ENCODE data around the gene PPM1J.

PPM1J gene

DNA sequence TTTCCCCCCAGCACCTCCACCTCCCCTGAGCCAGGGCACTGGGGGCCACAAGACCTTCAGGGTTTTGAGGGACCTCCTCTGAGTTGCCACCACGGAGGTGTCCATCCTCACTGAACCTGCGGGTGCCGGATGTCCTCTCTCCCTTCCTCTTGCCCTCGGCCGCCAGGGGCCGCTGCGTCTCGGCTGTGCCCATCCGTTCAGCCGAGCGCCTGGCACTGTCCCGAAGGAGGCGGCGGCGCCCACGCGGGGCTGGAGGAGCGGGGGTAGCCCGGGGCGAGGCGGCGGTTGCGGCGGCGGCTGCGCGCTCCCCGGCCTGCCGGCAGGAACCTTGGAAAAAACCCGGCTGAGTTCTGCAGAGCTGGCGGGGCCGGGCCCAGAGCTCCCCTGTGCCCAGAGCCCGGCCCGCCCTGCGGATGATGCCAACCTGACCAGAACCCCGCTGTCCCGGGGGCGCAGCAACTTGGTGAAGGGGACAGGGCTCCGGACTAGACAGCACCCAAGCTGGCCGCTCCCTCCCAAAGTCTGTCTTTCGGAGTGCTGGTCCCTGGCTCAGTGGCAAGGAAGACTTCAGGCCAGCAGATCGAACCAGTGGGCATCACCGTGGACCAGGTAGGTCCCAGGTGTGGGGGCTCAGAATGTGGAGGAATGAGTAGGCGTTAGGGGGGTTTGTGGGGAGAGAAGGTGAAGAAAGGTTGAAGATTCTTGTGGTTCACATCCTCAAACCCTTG is 3.7 kb upstream of the PPM1J start:
- TF ChIP-seq, protein P1, sequence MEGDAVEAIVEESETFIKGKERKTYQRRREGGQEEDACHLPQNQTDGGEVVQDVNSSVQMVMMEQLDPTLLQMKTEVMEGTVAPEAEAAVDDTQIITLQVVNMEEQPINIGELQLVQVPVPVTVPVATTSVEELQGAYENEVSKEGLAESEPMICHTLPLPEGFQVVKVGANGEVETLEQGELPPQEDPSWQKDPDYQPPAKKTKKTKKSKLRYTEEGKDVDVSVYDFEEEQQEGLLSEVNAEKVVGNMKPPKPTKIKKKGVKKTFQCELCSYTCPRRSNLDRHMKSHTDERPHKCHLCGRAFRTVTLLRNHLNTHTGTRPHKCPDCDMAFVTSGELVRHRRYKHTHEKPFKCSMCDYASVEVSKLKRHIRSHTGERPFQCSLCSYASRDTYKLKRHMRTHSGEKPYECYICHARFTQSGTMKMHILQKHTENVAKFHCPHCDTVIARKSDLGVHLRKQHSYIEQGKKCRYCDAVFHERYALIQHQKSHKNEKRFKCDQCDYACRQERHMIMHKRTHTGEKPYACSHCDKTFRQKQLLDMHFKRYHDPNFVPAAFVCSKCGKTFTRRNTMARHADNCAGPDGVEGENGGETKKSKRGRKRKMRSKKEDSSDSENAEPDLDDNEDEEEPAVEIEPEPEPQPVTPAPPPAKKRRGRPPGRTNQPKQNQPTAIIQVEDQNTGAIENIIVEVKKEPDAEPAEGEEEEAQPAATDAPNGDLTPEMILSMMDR (IDR thresholded peaks at IDR 0.05): peak; percentile 66
- no peak overlapping the region for H3K4me3 ChIP-seq (ENCODE audit: low read depth in 1 of 2, low read length in 1 of 2)

DNA sequence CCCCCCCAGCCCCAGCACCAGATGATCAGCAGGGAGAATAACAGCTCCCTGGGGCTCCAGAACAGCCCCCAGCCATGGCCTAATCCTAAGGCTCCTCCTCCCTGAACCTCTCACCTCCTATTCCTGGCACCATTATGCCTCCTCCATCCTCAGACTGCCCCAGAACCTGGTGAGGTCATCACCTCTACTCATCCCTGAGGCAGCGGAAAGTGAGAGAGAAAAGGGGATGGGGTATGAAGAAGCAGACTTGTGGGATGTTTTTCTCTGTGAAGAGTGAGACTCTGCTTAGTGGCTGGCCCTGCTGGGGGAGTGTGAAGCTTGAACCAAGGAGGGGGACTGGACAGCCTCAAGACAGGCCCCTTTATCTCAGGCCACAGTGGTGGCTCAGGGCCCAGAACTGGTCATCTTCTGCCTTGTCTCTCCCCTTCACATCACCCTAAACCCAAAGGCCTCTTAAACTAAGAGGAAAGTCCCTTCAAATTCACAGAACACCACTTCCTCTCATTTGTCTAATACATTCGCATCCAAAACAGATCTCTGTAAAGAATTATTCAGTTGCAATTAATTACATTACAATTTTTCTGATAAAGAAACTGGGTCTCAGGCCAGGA is 2.2 kb upstream of the PPM1J start:
- TF ChIP-seq, protein P1 (IDR thresholded peaks at IDR 0.05): no peak
- Histone ChIP-seq H3K36me3 (no peaks in the 10 kb centered on the region), H3K27me3 (peaks cover 100% of the 10 kb centered on the region), H3K9me3 (no peaks in the 10 kb centered on the region), H3K4me1 (ENCODE audit: control insufficient read depth in 1 of 2, insufficient read depth in 1 of 2, low read depth in 1 of 2, low read length in 1 of 2) (peaks cover 30 to 34% of the 10 kb centered on the region in 2 experiments), H3K27ac (no peak overlapping the region), H3K4me3 (ENCODE audit: low read depth in 1 of 2, low read length in 1 of 2) (no peak overlapping the region)

More for the DNA sequence above, 3.7 kb upstream of the PPM1J start:
- Histone ChIP-seq H3K27me3 (peaks cover 100% of the 10 kb centered on the region), H3K4me1 (ENCODE audit: control insufficient read depth in 1 of 2, insufficient read depth in 1 of 2, low read depth in 1 of 2, low read length in 1 of 2) (peaks cover 35 to 40% of the 10 kb centered on the region in 2 experiments), H3K36me3 (no peaks in the 10 kb centered on the region), H3K27ac (no peak overlapping the region), H3K9me3 (no peaks in the 10 kb centered on the region)

DNA sequence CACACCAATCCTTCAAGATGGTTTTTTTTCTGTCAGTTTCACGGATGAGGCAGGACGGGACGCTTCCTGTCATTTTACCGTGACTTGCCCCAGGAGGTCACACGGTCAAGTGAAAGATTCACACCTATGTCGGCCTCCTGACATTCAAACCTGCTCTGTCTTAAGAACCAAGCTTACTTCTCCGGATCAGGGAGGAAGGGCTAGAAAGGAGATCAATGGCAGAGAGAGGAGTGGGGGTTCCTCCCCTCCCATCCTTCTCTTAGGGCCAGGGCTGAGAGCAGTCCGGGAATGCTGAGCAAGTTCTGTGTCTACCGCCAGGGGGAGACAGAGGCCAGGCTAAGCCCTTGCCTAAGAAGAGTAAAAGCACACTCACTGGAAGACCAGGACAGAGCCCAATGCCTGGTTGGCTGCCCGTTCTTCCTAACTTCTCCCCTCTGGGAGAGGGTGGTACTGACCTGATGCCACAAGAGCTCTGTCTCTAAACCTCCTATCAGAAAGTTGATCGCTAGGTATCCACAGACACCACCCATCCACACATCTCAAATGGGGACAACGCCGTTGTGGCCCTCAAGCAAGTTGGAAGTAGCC is 1.1 kb upstream of the PPM1J start:
- peaks cover 30 to 34% of the 10 kb centered on the region in 2 experiments for H3K4me1 ChIP-seq (ENCODE audit: control insufficient read depth in 1 of 2, insufficient read depth in 1 of 2, low read depth in 1 of 2, low read length in 1 of 2)
- peak overlapping the region; percentile 77 to 80 for H3K4me3 ChIP-seq (ENCODE audit: low read depth in 1 of 2, low read length in 1 of 2)
- H3K36me3 ChIP-seq: no peaks in the 10 kb centered on the region
- H3K27me3 ChIP-seq: peaks cover 100% of the 10 kb centered on the region
- H3K9me3 ChIP-seq: no peaks in the 10 kb centered on the region
- peak overlapping the region; percentile 21 for H3K27ac ChIP-seq
- TF ChIP-seq, protein P1 (IDR thresholded peaks at IDR 0.05): peak; percentile 93

DNA sequence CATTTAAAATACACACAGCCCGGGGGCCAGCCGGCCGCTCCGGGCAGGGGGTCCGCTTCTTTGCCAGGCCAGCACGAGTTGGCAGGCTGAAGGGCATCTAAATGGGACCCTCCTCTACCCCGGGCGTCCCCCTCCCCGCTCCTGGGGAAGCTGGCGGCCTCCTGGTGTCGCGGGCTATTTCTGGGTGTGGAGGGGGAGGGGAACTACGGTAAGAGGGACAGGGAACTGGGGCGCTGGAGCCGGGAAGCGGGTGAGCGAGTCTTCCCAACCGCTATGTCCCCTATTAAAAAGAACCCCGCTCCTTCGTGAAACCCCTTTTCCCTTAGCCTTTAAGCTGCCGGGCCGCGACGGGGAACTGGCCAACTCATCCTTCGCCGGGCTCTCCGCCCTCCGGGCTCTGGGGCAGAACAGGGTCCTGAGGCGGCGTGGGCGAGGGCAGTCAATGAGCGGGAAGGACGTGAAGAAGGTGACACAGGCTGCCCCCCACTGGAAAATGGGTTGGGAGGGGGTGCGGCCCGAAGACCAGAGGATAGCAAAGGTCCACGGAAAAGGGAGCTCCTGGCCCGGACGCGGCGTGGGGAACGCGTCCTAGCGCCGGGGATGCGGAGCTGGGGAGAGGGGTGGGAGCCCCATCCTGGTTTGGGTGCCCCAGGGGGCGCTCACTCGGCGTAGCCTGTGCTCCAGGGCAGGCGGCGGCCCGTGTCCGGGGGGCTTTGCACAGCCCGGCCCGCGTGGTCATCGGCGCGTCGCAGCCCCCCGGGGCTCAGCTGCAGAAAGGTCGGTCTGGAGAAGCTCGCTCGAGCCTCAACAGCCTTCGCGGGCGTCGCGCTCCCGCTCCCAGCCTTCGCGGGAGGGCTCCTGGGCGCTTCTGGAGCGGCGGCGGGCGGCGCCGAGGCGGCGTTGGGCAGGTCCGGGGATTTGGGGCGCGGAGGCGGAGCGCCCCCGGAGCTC is 544 bp downstream of the PPM1J start:
- Histone ChIP-seq H3K27me3 (peaks cover 100% of the 10 kb centered on the region), H3K4me3 (ENCODE audit: low read depth in 1 of 2, low read length in 1 of 2) (peak overlapping the region; percentile 77 to 78), H3K27ac (peak overlapping the region; percentile 21), H3K9me3 (no peaks in the 10 kb centered on the region), H3K4me1 (ENCODE audit: control insufficient read depth in 1 of 2, insufficient read depth in 1 of 2, low read depth in 1 of 2, low read length in 1 of 2) (peaks cover 30 to 34% of the 10 kb centered on the region in 2 experiments), H3K36me3 (no peaks in the 10 kb centered on the region)
- TF ChIP-seq, protein P1 (IDR thresholded peaks at IDR 0.05): no peak

All from neutrophil (primary cell).